Measurements from ENCODE around the gene UGT1A7.

The UGT1A7 gene

DNA sequence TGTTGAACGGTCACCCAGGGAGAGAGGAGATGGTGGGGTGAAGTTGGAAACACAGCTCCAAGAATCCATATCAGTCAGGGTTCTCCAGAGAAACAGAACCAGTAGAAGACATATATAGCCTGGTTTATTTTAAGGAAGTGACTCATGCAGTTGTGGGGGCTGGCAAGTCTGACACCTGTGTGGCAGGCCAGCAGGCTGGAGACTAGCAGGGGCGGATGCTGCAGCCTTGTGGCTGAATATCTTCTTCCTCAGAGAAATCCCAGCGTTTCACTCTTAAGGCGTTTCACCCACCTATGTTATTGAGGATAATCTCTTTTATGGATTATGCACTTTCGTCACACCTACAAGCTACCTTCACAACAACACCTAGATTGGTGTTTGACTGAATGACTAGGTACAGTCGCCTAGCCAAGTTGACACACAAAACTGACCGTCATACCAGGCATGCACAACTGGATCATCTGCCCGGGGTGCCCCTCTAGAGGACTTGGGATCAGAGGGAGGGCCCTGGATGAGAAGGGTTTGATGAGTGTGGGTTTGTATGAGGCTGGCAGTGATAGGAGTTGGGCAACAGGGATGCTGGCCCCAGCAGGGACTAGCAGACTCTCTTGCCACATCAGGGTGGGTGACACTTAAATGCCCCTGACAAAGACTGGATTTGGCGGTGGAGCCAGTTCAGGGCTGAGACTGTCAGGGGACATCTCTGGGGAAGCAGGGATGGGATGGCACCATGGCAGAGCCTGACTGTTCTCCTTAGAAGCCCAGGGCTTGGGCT lies 119.8 kb downstream of the UGT1A7 start:
- DNase-seq = no peak

DNA sequence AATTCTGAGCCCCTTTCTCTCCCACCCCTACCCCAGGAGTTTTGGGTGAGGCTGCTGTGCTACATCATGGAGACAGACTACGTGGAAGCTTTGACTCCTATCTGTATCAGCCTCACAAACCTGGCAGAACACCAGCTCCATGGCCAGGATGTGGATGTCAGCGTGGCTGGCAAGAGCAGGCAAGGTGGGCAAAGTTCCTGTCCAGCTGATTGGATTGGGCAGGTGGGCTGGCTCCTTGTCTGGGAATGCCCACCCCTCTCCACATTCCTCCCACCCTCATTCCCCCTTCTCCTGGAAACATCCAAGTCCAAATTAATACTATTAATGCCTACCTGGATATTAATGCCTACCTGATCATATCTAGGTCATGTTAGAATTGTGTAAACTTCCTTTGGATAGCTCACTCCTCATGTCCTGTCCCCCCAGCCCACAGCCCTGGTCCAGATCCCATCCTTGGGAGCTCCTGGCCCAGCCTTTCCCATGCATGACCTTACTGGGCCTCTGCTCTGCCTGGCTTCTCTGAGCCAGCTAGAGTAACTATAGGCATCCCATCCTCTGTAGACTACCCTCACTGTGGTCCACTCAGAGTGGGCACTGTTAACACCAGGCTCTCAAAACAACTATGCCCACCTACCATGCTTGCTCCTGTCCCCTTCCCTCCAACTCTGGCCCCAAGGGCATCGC lies 120.6 kb downstream of the UGT1A7 start:
- no peak for DNase-seq

- no peak for DNase-seq
These were observed 121.7 kb downstream of the UGT1A7 start for GRCh38 chr2:233803292-233803911.

DNA sequence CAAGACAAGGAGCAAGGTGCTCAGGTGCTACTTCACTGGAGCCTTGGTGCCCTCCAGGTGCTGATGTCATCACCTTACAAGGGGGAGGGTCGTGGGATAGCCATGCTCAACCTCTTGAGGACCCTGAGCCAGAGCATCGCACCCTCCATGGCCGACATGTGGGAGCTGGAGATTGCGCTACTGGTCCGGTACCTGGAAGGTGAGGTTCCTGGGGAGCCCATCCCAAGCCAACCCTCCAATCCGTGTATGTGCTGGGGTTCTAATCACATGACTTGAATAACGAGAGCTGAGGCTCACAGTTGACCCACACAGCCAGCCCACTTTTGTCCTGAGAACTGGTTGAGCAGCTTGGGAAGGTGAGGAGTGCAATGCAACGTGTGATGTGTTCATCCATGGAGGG lies 122.3 kb downstream of the UGT1A7 start:
- no peak for DNase-seq

GRCh38 chr2:233807215-233807865 lies 125.6 kb downstream of the UGT1A7 start:
- DNase-seq = no peak

GRCh38 chr2:233807966-233808935 lies 126.5 kb downstream of the UGT1A7 start:
- DNase-seq = no peak

DNA sequence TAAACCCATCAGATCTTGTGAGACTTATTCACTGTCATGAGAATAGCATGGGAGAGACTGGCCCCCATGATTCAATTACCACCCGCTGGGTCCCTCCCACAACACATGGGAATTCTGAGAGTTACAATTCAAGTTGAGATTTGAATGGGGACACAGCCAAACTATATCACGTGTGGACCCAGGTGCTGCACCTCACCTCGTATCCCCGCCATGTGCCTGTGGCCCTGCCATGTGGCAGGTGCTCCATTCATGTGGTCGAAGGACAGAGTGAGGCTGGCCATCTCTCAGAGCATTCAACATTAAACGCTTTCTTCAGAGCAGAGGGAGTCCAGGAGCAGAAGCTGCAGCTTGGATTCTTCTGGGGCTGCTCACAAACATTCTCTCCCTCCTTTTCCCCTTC lies 128.7 kb downstream of the UGT1A7 start:
- DNase-seq = no peak

DNA sequence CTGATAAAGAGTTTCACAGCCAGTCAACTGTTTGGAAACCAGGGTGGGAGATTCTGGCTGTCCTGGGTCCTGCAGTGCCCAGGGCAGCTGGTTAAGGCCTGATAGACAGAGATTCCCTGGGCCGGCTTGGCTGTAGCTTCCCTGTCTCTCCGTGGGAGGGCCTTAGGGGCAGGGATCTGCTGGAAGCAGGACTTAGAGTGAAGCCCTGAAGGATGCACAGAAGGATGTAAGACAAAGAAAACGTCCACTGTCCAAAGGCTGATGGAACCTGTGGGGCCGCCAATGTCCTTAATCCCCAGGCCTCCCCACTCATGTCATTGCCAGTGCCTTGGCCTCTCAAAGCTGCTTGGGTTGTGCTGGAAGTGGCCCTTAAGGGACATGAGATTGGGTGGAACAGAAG lies 129.4 kb downstream of the UGT1A7 start:
- DNase-seq = no peak

DNA sequence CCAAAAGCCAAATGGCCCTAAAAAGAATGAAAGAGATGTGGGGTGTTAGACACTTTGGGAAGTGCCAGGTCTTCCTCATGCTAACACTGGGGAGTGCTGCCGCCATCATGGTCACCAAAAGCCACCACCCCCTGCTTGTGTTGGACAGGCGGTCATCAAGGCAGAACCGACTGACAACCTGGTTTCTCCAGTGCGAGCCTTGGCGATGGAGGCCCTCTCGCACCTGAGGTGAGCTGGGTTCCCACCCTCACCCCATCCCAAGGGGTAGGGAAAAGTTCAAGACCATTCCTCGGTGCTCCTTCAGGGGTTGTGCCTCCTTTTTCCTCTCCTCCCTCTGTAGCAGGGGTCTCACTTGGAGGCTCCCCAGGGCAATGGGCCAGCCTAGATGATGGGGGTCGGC lies 130.0 kb downstream of the UGT1A7 start:
- no peak for DNase-seq

GRCh38 chr2:233813236-233814055 lies 131.7 kb downstream of the UGT1A7 start:
- no peak for DNase-seq

- no peak for DNase-seq
These were observed 132.5 kb downstream of the UGT1A7 start for GRCh38 chr2:233814056-233814835.

DNA sequence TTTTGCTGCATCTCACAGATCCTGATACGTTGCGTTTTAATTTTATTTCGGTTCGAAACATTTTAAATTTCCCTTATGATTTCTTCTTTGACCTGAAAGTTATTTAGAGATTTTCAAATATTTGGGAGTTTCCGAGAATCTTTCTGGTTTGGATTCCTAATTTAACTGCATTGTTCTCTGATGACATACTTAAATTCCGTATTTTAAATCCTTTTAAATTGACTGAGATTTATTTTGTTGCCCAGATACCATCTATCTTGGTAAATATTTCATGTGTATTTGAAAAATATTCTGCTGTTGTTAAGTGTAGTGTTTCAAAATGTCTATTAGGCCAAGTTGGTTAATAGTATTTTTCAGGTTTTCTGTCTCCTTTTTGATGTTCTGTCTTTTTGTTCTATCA lies 134.2 kb downstream of the UGT1A7 start:
- DNase-seq = no peak

DNA sequence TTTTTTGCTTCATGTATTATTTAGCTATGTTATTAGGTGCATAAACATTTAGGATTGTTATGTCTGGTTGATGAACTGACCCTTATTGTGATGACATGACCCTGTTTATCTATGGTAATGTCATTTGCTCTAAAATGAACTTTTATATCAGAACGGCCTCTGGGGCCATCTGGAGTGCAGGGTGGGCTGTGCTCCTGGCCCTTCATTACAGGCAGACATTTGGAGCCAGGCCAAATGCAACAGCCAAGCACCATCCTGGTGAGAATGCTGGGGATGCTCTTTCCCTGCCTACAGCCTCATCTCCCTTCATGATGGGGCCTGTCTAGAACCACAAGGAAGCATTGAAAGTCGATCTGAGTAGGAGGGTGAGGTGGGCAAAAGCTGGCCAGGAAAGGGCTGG lies 134.6 kb downstream of the UGT1A7 start:
- no peak for DNase-seq

DNA sequence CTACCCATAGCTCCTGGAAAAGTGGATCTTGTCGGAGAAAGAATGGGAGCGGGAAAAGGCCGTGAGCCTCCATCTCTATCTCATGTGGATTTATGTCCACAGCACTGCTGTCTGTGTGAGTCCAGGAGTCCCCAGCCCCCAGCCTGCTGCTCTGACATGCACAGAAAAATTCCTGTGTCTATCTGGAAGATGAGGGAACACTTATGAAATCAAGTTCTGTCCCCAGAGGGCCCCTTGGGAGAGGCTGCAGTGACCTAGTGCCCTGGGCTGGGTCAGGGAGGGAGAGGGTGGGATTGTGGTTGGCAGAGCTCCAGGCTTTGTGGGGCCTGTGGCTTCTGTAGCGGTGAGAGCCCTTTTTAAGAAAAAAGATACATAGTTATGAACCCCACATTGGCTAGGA lies 135.1 kb downstream of the UGT1A7 start:
- DNase-seq = no peak

GRCh38 chr2:233817361-233817911 lies 135.7 kb downstream of the UGT1A7 start:
- no peak for DNase-seq

DNA sequence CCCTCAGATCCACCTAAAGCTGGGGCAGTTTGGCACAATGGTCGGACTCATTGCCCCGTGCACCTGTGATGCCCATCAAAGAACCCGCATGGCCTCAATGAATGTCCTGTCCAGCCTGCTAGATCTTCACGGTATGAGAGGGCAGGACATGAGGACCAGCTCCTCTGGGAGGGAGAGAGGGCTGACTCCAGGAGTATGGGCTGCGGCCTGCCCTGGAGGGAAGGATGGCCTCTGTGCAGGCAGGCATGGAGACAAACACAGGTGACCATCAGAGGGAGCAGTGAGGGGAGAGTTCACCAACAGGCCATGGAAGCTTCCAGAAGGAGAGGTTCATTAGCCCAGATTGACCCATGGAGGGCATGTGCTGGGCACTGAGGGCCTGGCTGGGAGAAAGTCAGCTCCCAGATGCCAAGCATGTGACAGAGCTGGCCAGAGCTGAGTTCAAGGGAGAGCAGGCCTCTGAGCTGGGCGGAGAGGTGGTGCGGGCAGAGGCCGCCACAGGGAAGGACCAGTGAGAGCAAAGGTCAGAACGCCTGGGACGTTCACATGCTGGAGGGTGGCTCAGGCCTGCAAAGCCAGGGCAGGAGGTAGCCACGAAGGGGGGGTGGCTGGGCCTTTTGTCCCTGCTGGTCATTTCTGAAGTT lies 136.4 kb downstream of the UGT1A7 start:
- DNase-seq = no peak

DNA sequence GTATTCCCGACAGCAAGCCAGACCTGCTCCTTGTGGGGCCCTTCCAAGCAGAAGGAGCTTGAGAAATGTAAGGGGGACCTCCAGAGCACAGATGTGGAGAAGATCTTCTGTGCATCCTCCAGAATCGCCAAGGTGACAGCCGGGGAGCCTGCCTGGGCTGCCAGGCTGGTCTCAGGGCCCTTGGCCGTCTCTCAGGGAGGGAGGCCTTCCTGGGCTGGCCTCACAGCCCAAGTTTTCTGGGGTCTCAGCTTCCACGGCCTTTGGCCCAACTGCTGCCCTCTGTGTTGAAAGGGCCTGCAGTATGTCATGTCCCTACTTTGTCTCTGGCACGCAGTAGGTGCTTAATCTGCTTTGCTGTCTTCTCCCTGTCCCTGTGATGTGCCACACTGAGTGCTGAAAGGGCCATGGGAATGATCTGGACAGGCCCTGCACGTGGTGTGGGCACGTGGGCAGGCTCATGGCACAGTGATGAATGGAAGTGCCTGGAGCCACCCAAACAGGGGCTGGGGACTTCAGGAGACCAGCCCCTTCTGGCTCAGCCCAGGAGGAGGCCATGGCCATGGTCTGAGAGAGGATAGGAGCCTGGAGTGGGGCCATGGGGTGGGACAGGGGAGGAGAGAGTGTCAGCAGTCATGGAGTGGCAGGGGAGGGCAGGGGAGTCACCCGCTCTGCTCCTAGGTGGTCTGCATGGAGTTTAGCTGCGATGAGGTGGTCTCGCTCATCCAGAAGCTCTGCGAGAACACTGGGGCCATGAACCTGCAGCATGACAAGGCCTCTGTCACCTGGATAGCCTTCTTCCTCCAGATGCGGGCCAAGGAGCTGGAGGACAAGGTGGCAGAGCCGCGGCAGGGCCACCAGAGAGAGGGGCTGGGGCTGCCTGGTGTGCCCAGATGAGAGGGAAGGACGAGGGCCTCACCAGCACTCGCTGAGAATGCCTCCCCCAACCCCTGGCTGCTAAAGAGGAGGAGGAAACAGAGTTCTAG lies 137.2 kb downstream of the UGT1A7 start:
- no peak for DNase-seq

Data from NCI-H1048 (cell line).